Measurements from ENCODE around the gene ACMSD. TPM values are rescaled to one million over a fixed set of nuclear protein-coding genes. Genes with fewer than 3 reads are reported as not detected.

ACMSD gene
- polyA plus RNA-seq, 2 of the 4 experiments (the other 2 are of a cell fraction): 0.09 TPM; not detected in 1

DNA sequence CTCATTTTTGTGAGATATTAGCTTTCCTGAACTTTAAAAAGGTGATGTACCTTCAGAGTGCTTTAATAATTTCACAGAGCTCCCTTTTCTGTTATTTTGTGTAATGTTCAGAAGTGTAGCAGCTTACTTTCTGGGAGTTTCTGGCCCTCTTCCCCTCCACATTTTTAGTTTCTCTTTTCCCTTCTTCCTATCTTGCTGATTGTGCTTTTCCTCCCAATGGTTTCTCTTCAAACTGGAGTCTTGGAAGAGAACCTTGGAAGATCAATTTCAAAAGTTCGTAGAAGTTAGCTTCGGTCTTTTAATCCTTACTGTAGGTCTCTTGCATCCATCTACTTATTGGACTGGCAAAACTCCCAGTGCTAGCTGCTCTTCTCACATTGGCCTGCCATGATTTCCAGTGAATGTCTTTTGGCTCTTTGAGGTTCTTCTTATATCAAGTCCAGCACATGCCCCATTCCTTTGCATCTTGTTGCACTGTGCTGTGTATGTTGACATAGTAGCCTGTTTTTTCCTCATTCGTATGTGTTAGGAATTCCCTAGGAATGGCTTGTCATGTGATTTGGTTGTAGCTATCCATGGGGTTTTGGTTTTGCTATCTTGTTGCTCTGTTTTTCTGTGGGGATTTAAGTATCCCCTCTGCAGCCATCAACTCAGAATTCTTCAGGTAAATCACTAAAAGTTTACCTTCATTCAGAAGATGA, 88.0 kb downstream of the ACMSD start:
- H3K4me2 ChIP-seq: peak overlapping the region; percentile 60
- no peak for TF ChIP-seq CHD4 (IDR thresholded peaks at IDR 0.05; ENCODE audit: borderline replicate concordance)
- no peaks in the 10 kb centered on the region for H3K9me3 ChIP-seq
- ATAC-seq (peak in 1 of 2 experiments; percentile 49; a peak in 3 of 6 replicates), FAIRE-seq (no peak), DNase-seq (ENCODE audit: low read depth in 1 of 2, low spot score in 1 of 2) (peak in 1 of 2 experiments; percentile 22)
- H3K4me1 ChIP-seq: peaks cover 43% of the 10 kb centered on the region
- peak overlapping the region; percentile 25 to 39; a peak in 4 of 6 replicates for H3K27ac ChIP-seq
- CTCF ChIA-PET: interaction anchor here (0.6 to 0.9 kb wide), 2 partner anchors 15 to 1037 kb away, joined by 3 read pairs; no protein-coding TSS in a partner anchor
- WGBS (ENCODE audit: missing lambda C conversion rate): 60% methylated on average over 3 of the region's 3 CpGs
- POLR2A ChIA-PET: interaction anchor here (0.8 to 0.9 kb wide), 2 partner anchors 9 kb away, joined by 3 read pairs; no protein-coding TSS in a partner anchor
- H3K4me3 ChIP-seq: no peak overlapping the region

DNA sequence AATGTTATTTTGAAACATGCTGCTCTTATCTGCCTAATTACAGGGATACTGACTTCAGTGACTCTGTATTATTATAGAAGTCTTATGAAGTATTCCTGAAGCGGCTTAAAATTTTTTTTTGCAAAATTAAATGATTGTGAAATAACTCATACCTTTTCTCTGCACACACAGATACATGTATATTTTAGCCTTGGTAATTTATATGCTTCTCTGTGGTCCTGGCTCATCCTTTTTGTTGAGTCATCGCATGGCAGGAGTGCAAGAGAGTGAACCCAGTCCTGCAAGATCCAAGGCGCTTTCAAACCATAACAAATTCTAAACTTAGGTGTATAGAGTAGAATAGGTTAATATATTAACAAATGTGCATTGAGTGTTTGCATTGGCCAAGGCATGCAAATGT, 88.8 kb downstream of the ACMSD start:
- POLR2A ChIA-PET: interaction anchor here (0.6 to 0.9 kb wide), 2 partner anchors 9 to 32 kb away, joined by 3 read pairs; no protein-coding TSS in a partner anchor
- Histone ChIP-seq H3K9me3 (no peaks in the 10 kb centered on the region), H3K4me1 (peaks cover 43% of the 10 kb centered on the region), H3K27ac (peak overlapping the region in 1 of 2 experiments; percentile 25; a peak in 2 of 6 replicates), H3K4me3 (no peak overlapping the region), H3K4me2 (peak overlapping the region; percentile 60)
- 54% methylated on average over 3 of the region's 3 CpGs for WGBS (ENCODE audit: missing lambda C conversion rate)
- DNase-seq (ENCODE audit: low read depth in 1 of 2, low spot score in 1 of 2) (peak in 1 of 2 experiments; percentile 11), FAIRE-seq (no peak), ATAC-seq (peak in 1 of 2 experiments; percentile 64; a peak in 3 of 6 replicates)
- CTCF ChIA-PET: interaction anchor here (0.9 to 1.2 kb wide), 2 partner anchors 10 to 14 kb away, joined by 3 read pairs; no protein-coding TSS in a partner anchor
- peak; percentile 81 for TF ChIP-seq MAFK (IDR thresholded peaks at IDR 0.05; ENCODE audit: partially characterized antibody)
- TF ChIP-seq GATA3 (IDR thresholded peaks at IDR 0.05; ENCODE audit: borderline replicate concordance): no peak
- peak; percentile 52; the same call in 1 of the 2 replicates for TF ChIP-seq NFE2L2 (conservative IDR thresholded peaks at IDR 0.05; ENCODE audit: low read length)
- no peak for TF ChIP-seq RFX5 (IDR thresholded peaks at IDR 0.05)
- no peak for TF ChIP-seq FOSL2 (IDR thresholded peaks at IDR 0.05)
- TF ChIP-seq FOSL2 (CRISPR knock-in tag; IDR thresholded peaks at IDR 0.05): no peak
- TF ChIP-seq ZFP36 (IDR thresholded peaks at IDR 0.05; ENCODE audit: borderline replicate concordance, partially characterized antibody): no peak
- 0 out of 4 replicates have a peak, but pooled peaks of 1 of the 2 experiments have one; percentile 10 for TF ChIP-seq CEBPB (IDR thresholded peaks at IDR 0.05)
- no peak for TF ChIP-seq TP53 (CRISPR knock-in tag; IDR thresholded peaks at IDR 0.05)
- TF ChIP-seq MAZ (IDR thresholded peaks at IDR 0.05; ENCODE audit: borderline replicate concordance, low read depth, low read length): no peak
- no peak for TF ChIP-seq NPAS2 (CRISPR knock-in tag; IDR thresholded peaks at IDR 0.05; ENCODE audit: borderline replicate concordance)

- Histone ChIP-seq H3K27ac (peak overlapping the region; percentile 70 to 78), H3K4me1 (peaks cover 54% of the 10 kb centered on the region), H3K9me3 (no peaks in the 10 kb centered on the region), H3K4me3 (peak overlapping the region; percentile 29; the same call in 2 of the 3 replicates), H3K4me2 (peak overlapping the region; percentile 92)
- no peak; the same call in 1 of the 2 replicates for TF ChIP-seq HOXA7 (CRISPR knock-in tag; IDR thresholded peaks at IDR 0.05)
- TF ChIP-seq ZFP36 (IDR thresholded peaks at IDR 0.05; ENCODE audit: borderline replicate concordance, partially characterized antibody): no peak
- no peak for TF ChIP-seq NR3C1 (IDR thresholded peaks at IDR 0.05)
- peak; percentile 67; the same call in 1 of the 2 replicates for TF ChIP-seq ESRRA (IDR thresholded peaks at IDR 0.05; ENCODE audit: borderline replicate concordance, low read length)
- no peak for TF ChIP-seq CBX8 (IDR thresholded peaks at IDR 0.05)
- ATAC-seq (peak; percentile 81 to 85), DNase-seq (ENCODE audit: low read depth in 1 of 2, low spot score in 1 of 2) (peak; percentile 21 to 45), FAIRE-seq (no peak)
- ChIA-PET CTCF (no interaction called here), POLR2A (interaction anchor here (1.5 kb wide), 1 partner anchor 15 kb away, joined by 8 read pairs; the partner anchor contains the start of gene CCNT2)
- WGBS (ENCODE audit: missing lambda C conversion rate): 2% methylated on average over 3 of the region's 3 CpGs
Measured at GRCh38 chr2:134932864-134933526, 94.6 kb downstream of the ACMSD start.

GRCh38 chr2:134933732-134934131, 95.3 kb downstream of the ACMSD start:
- ChIA-PET CTCF (interaction anchor here (0.7 kb wide), 1 partner anchor 761 kb away, joined by 3 read pairs; no protein-coding TSS in a partner anchor), POLR2A (no interaction called here)
- peak; percentile 49; the same call in 1 of the 2 replicates for TF ChIP-seq HDAC2 (IDR thresholded peaks at IDR 0.05)
- no peak for TF ChIP-seq EHMT2 (IDR thresholded peaks at IDR 0.05; ENCODE audit: low read depth)
- TF ChIP-seq, protein P1, sequence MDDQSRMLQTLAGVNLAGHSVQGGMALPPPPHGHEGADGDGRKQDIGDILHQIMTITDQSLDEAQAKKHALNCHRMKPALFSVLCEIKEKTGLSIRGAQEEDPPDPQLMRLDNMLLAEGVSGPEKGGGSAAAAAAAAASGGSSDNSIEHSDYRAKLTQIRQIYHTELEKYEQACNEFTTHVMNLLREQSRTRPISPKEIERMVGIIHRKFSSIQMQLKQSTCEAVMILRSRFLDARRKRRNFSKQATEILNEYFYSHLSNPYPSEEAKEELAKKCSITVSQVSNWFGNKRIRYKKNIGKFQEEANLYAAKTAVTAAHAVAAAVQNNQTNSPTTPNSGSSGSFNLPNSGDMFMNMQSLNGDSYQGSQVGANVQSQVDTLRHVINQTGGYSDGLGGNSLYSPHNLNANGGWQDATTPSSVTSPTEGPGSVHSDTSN (IDR thresholded peaks at IDR 0.05): no peak
- no peak for TF ChIP-seq ZFP36 (IDR thresholded peaks at IDR 0.05; ENCODE audit: borderline replicate concordance, partially characterized antibody)
- no peak for TF ChIP-seq FOSB (CRISPR knock-in tag; IDR thresholded peaks at IDR 0.05)
- TF ChIP-seq KDM1A (IDR thresholded peaks at IDR 0.05; ENCODE audit: low read depth): peak; percentile 28; the same call in 1 of the 2 replicates
- no peak for TF ChIP-seq E2F6 (IDR thresholded peaks at IDR 0.05; ENCODE audit: borderline replicate concordance, low read depth)
- TF ChIP-seq, protein P2, sequence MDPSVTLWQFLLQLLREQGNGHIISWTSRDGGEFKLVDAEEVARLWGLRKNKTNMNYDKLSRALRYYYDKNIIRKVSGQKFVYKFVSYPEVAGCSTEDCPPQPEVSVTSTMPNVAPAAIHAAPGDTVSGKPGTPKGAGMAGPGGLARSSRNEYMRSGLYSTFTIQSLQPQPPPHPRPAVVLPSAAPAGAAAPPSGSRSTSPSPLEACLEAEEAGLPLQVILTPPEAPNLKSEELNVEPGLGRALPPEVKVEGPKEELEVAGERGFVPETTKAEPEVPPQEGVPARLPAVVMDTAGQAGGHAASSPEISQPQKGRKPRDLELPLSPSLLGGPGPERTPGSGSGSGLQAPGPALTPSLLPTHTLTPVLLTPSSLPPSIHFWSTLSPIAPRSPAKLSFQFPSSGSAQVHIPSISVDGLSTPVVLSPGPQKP (IDR thresholded peaks at IDR 0.05; ENCODE audit: low read depth, low read length): no peak
- FAIRE-seq (no peak), ATAC-seq (no peak), DNase-seq (ENCODE audit: low read depth in 1 of 2, low spot score in 1 of 2) (no peak)
- 70% methylated on average over 1 of the region's 1 CpG for WGBS (ENCODE audit: missing lambda C conversion rate)
- Histone ChIP-seq H3K27ac (peak overlapping the region; percentile 70 to 78), H3K4me2 (peak overlapping the region; percentile 92), H3K4me1 (peaks cover 54% of the 10 kb centered on the region), H3K4me3 (peak overlapping the region; percentile 29; the same call in 2 of the 3 replicates), H3K9me3 (no peaks in the 10 kb centered on the region)
